Measurements from ENCODE around the gene JPH3.

JPH3 gene

GRCh38 chr16:87744750-87745514 is 142.6 kb downstream of the JPH3 start:
- Histone ChIP-seq H3K9ac (ENCODE audit: low read depth, low read length) (no peak overlapping the region), H3K4me3 (ENCODE audit: low read length) (no peak overlapping the region), H3K36me3 (ENCODE audit: insufficient read depth, low read depth, low read length) (peaks cover 86% of the 10 kb centered on the region), H3K9me3 (ENCODE audit: insufficient read depth, low read depth, low read length) (no peaks in the 10 kb centered on the region), H3K27ac (ENCODE audit: low read length) (no peak overlapping the region), H3K4me1 (ENCODE audit: insufficient read depth, low read length) (no peaks in the 10 kb centered on the region), H3K27me3 (ENCODE audit: insufficient read depth, low read length) (no peaks in the 10 kb centered on the region)

GRCh38 chr16:87746178-87746577 is 143.9 kb downstream of the JPH3 start:
- H3K9me3 ChIP-seq (ENCODE audit: insufficient read depth, low read depth, low read length) = no peaks in the 10 kb centered on the region
- H3K4me3 ChIP-seq (ENCODE audit: low read length) = no peak overlapping the region
- no peak overlapping the region for H3K9ac ChIP-seq (ENCODE audit: low read depth, low read length)
- no peaks in the 10 kb centered on the region for H3K27me3 ChIP-seq (ENCODE audit: insufficient read depth, low read length)
- no peaks in the 10 kb centered on the region for H3K4me1 ChIP-seq (ENCODE audit: insufficient read depth, low read length)
- H3K36me3 ChIP-seq (ENCODE audit: insufficient read depth, low read depth, low read length) = peaks cover 86% of the 10 kb centered on the region
- no peak overlapping the region for H3K27ac ChIP-seq (ENCODE audit: low read length)

All from iPS-20b (cell line).